Measurements from ENCODE around the gene RCSD1. TPM values are rescaled to one million over a fixed set of nuclear protein-coding genes. Genes with fewer than 3 reads are reported as not detected.
"Not testable (repeated sequence)": the region's sequence is repeated elsewhere in the genome, so short reads cannot be mapped to it uniquely, and the experiment has no call there.

RCSD1 gene
- total RNA-seq, 2 donors from 2014 or later, result 33.6 to 38.7 TPM

- intact Hi-C loops (cut with DNase I), result loop anchor here (2.0 to 10.0 kb wide), 3 partner anchors 72 to 215 kb away; partner anchors contain the start of genes DCAF6 (in 1 of the 2) and MPC2 (in 1 of the 2)
- not testable (repeated sequence) for DNase-seq, ATAC-seq
Observed at GRCh38 chr1:167719715-167720421, 89.8 kb downstream of the RCSD1 start.

- intact Hi-C loops (cut with DNase I), result loop anchor here (2.0 to 5.0 kb wide), 2 partner anchors 71 to 82 kb away; no protein-coding TSS in a partner anchor
- peak; percentile 50 for DNase-seq
- ATAC-seq, result peak; percentile 33 to 38
Observed at GRCh38 chr1:167720965-167721616, 91.1 kb downstream of the RCSD1 start.

GRCh38 chr1:167721617-167722151 is 91.7 kb downstream of the RCSD1 start, which contains the start of gene MPZL1:
Gene MPZL1, plus strand, starts transcription at chr1:167721982. Its CDS starts 170 bp downstream, at chr1:167722152.
- ATAC-seq, result peak; percentile 99
- intact Hi-C loops (cut with DNase I), result loop anchor here (2.0 to 5.0 kb wide), 2 partner anchors 71 to 81 kb away; no protein-coding TSS in a partner anchor
- DNase-seq, result peak; percentile 97

GRCh38 chr1:167722152-167722869 is 92.3 kb downstream of the RCSD1 start:
- no peak for DNase-seq
- intact Hi-C loops (cut with DNase I), result loop anchor here in 1 of 2 donors (5.0 kb wide), 1 partner anchor 70 kb away; no protein-coding TSS in a partner anchor

GRCh38 chr1:167722870-167723251 is 92.8 kb downstream of the RCSD1 start:
- intact Hi-C loops (cut with DNase I), result loop anchor here in 1 of 2 donors (5.0 kb wide), 1 partner anchor 69 kb away; no protein-coding TSS in a partner anchor
- DNase-seq (no peak), ATAC-seq (no peak)

More at GRCh38 chr1:167722152-167722869, 92.3 kb downstream of the RCSD1 start:
- peak; percentile 52 to 76 for ATAC-seq

- intact Hi-C loops (cut with DNase I), result loop anchor here in 1 of 2 donors (5.0 kb wide), 1 partner anchor 68 kb away; no protein-coding TSS in a partner anchor
- DNase-seq (no peak), ATAC-seq (no peak)
Observed at GRCh38 chr1:167723707-167724323, 93.8 kb downstream of the RCSD1 start.

- no peak for DNase-seq
- intact Hi-C loops (cut with DNase I), result no loop called here
- no peak for ATAC-seq
Observed at GRCh38 chr1:167726008-167726407, 96.0 kb downstream of the RCSD1 start.

- intact Hi-C loops (cut with DNase I), result no loop called here
- DNase-seq, result no peak
- ATAC-seq, result peak in 1 of 2 donors; percentile 36
Observed at GRCh38 chr1:167728818-167729410, 98.9 kb downstream of the RCSD1 start.

- intact Hi-C loops (cut with DNase I), result no loop called here
- ATAC-seq, result no peak
- DNase-seq, result no peak
Observed at GRCh38 chr1:167734227-167734626, 104.2 kb downstream of the RCSD1 start.

GRCh38 chr1:167734841-167735240 is 104.8 kb downstream of the RCSD1 start:
- DNase-seq (no peak), ATAC-seq (no peak)
- intact Hi-C loops (cut with DNase I), result no loop called here

GRCh38 chr1:167737169-167737568 is 107.1 kb downstream of the RCSD1 start:
- ATAC-seq, result no peak
- intact Hi-C loops (cut with DNase I), result no loop called here

GRCh38 chr1:167738158-167738557 is 108.1 kb downstream of the RCSD1 start:
- DNase-seq, result no peak
- intact Hi-C loops (cut with DNase I), result no loop called here
- ATAC-seq, result no peak

More at GRCh38 chr1:167737169-167737568, 107.1 kb downstream of the RCSD1 start:
- DNase-seq, result no peak

GRCh38 chr1:167739752-167740151 is 109.7 kb downstream of the RCSD1 start:
- DNase-seq (no peak), ATAC-seq (no peak)
- intact Hi-C loops (cut with DNase I), result no loop called here

- ATAC-seq; DNase-seq; intact Hi-C loops (cut with DNase I): not testable (repeated sequence)
Observed at GRCh38 chr1:167741103-167741502, 111.1 kb downstream of the RCSD1 start.

GRCh38 chr1:167742392-167743057 is 112.5 kb downstream of the RCSD1 start:
- DNase-seq; ATAC-seq; intact Hi-C loops (cut with DNase I): not testable (repeated sequence)

GRCh38 chr1:167744901-167745300 is 114.9 kb downstream of the RCSD1 start:
- intact Hi-C loops (cut with DNase I), result no loop called here
- no peak for DNase-seq
- no peak for ATAC-seq

GRCh38 chr1:167746013-167746672 is 116.1 kb downstream of the RCSD1 start:
- intact Hi-C loops (cut with DNase I), result no loop called here
- DNase-seq (no peak), ATAC-seq (no peak)

Measured in left cardiac atrium (tissue), 4 donors.